Measurements from ENCODE around the gene C17orf75. TPM values are rescaled to one million over a fixed set of nuclear protein-coding genes. Genes with fewer than 3 reads are reported as not detected.

Gene C17orf75
- total RNA-seq, 4 donors from 2014 or later, result 5.3 to 11.9 (median 8.1) TPM

DNA sequence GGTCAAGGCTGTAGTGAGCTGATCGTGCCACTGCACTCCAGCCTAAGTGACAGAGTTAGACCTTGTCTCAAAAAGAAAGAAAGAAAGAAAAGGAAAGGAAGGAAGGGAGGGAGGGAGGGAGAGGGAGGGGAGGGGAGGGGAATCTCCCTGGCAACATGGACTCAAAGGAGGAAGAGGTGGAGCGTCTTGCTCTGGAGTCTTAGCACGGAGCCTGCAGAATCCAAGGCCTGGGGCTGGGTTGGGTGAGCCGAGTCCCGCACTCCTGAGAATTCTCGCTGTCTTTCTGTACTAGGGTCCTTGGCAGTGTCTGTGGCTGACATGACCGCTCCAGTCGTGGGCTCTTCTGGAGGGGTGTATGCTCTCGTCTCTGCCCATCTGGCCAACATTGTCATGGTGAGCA, 36.9 kb downstream of the C17orf75 start:
- DNase-seq (ENCODE audit: low spot score in 2 of 2), result no peak
- intact Hi-C loops (cut with DNase I; ENCODE audit: low total_unique reads), result no loop called here
- TF ChIP-seq, protein P1, sequence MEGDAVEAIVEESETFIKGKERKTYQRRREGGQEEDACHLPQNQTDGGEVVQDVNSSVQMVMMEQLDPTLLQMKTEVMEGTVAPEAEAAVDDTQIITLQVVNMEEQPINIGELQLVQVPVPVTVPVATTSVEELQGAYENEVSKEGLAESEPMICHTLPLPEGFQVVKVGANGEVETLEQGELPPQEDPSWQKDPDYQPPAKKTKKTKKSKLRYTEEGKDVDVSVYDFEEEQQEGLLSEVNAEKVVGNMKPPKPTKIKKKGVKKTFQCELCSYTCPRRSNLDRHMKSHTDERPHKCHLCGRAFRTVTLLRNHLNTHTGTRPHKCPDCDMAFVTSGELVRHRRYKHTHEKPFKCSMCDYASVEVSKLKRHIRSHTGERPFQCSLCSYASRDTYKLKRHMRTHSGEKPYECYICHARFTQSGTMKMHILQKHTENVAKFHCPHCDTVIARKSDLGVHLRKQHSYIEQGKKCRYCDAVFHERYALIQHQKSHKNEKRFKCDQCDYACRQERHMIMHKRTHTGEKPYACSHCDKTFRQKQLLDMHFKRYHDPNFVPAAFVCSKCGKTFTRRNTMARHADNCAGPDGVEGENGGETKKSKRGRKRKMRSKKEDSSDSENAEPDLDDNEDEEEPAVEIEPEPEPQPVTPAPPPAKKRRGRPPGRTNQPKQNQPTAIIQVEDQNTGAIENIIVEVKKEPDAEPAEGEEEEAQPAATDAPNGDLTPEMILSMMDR (IDR thresholded peaks at IDR 0.05), result no peak
- TF ChIP-seq POLR2A (IDR thresholded peaks at IDR 0.05), result no peak
- no peak overlapping the region for H3K4me3 ChIP-seq (ENCODE audit: low read depth, poor library complexity, severe bottlenecking)
- 71 to 82% methylated on average over 8 to 9 of the region's 9 CpGs for WGBS, 2 donors

DNA sequence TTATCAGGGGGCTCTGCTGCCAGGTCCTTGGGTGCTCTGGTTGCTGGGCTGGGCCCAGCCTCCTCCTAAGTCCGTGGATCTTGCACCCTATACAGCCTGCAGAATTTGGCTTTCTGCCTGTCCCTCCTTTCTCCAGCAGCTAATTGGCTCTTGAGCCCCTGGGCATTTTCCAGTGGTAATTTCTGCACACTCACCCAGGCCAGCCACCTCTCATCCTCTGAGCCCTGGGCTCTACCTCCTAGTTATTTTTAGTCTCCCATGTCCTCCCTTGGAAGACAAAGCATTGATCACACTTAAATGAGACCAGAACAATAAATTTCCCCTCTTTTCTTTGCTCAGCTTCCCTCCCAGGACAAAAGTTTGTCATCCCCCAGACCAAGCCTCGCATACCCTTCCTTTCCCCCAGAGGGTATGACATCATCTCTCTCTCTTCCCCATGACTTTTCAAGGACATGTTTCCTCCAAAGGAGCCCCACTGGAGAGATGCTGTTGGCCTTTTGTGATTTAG, 38.1 kb downstream of the C17orf75 start:
- TF ChIP-seq POLR2A (IDR thresholded peaks at IDR 0.05), result no peak
- TF ChIP-seq, protein P1 (IDR thresholded peaks at IDR 0.05), result no peak
- intact Hi-C loops (cut with DNase I; ENCODE audit: low total_unique reads), result no loop called here

DNA sequence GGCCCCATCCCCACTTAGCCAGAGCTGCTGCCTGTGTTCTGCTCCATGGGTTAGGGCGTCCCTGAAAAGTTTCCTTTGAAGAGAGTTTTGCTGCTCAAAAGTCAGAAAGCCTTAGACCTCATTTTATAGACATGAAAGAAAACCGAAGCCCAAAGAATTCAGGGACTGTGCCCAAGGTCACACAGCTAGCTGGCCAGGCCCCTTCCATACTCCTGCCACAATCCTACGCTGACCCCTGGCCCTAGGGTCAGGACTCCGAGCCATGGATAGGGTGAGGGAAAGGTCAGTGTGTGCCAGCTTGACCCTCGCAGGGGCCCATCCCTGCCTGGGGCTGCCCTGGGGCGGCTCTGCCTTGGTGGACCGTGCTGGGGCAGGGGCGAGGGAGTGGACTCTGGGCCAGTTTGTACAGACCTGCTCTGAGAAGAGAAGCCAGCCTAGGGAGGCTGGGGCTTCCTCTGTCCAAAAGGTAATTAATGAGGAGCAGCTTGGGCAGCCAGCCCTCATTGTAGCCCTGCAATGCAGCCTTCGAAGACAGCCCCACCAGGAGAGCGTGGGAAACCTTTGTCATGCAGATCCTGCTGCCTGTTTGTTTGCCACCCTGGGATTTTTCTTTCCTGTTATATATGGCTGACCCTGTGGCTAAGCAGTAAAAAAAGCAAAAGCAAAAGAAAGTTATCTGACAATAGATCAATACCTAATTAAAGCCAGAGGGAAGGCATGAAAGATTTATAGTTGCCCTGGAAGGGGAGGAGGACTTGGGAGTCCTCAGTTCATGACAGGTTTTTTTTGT, 38.9 kb downstream of the C17orf75 start:
- no peak overlapping the region for H3K4me3 ChIP-seq (ENCODE audit: low read depth, poor library complexity, severe bottlenecking)
- TF ChIP-seq, protein P1 (IDR thresholded peaks at IDR 0.05), result no peak
- no peak for TF ChIP-seq POLR2A (IDR thresholded peaks at IDR 0.05)
- intact Hi-C loops (cut with DNase I; ENCODE audit: low total_unique reads), result no loop called here
- no peak for DNase-seq (ENCODE audit: low spot score in 2 of 2)
- 81 to 88% methylated on average over 10 of the region's 10 CpGs for WGBS, 2 donors

More for the DNA sequence above, 38.1 kb downstream of the C17orf75 start:
- WGBS, 2 donors, result 51 to 63% methylated on average over 2 of the region's 2 CpGs
- H3K4me3 ChIP-seq (ENCODE audit: low read depth, poor library complexity, severe bottlenecking), result no peak overlapping the region
- no peak for DNase-seq (ENCODE audit: low spot score in 2 of 2)

DNA sequence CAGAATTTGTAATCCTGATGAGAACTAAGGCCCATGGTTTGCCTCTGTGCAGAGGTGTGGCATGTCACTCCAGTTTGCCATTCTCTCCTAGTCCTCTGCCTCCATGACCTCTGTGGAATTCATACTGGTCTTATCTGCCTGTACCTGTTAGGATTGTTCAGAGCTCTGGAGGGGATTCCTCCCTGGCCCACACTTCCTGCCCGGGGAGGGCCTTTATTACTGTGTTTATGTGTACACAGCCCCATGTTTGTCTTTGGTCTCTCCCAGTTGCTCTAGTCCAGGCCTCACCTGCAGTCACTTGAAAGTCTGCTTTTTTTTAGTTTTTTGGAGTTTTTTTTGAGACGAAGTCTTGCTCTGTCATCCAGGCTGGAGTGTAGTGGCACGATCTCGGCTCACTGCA, 39.9 kb downstream of the C17orf75 start:
- intact Hi-C loops (cut with DNase I; ENCODE audit: low total_unique reads), result no loop called here
- no peak for TF ChIP-seq POLR2A (IDR thresholded peaks at IDR 0.05)
- TF ChIP-seq, protein P1 (IDR thresholded peaks at IDR 0.05), result no peak
- H3K4me3 ChIP-seq (ENCODE audit: low read depth, poor library complexity, severe bottlenecking), result no peak overlapping the region
- 93% methylated on average over 4 of the region's 4 CpGs for WGBS, 2 donors
- DNase-seq (ENCODE audit: low spot score in 2 of 2), result no peak

DNA sequence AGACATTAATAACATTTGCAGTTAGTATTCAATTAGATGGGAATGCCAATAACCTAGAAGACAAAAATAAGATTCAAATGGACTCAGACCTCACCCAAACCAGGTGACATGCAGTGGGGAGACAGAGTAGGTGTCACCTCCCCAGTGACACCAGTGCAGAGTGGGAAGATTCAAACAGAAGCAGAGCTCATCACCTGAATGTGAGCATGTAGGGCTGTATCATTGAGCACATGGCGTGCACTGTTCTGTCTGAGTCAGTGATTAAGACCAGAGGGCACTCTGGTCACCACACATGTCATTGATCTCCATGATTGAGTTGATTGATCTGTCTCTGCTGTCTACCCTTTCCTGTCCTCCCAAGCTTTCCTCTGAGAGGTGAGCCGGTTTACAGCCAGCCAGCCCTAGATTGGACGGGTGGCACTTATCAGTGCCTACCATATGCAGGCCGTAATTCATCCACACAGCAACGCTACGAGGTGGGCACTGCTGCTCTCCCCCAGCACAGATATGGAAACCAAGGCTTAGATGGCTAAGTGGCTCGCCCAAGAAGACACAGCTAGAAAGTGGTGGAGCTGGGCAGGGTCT, 42.3 kb downstream of the C17orf75 start:
- H3K4me3 ChIP-seq (ENCODE audit: low read depth, poor library complexity, severe bottlenecking), result no peak overlapping the region
- no peak for TF ChIP-seq POLR2A (IDR thresholded peaks at IDR 0.05)
- DNase-seq (ENCODE audit: low spot score in 2 of 2), result no peak
- WGBS, 2 donors, result 96 to 100% methylated on average over 7 of the region's 7 CpGs
- intact Hi-C loops (cut with DNase I; ENCODE audit: low total_unique reads), result no loop called here
